Measurements from ENCODE around the gene SLC6A3.

- TF ChIP-seq ERG (CRISPR knock-in tag; IDR thresholded peaks at IDR 0.05) (no peak), CTCF (IDR thresholded peaks at IDR 0.05) (no peak), ZNF138 (CRISPR knock-in tag; conservative IDR thresholded peaks at IDR 0.05) (no peak), NFE2L1 (CRISPR knock-in tag; IDR thresholded peaks at IDR 0.05) (no peak), MAX (CRISPR knock-in tag; IDR thresholded peaks at IDR 0.05) (no peak), TP53 (CRISPR knock-in tag; IDR thresholded peaks at IDR 0.05) (no peak), USF2 (CRISPR knock-in tag; IDR thresholded peaks at IDR 0.05) (no peak), E2F4 (CRISPR knock-in tag; IDR thresholded peaks at IDR 0.05; ENCODE audit: borderline replicate concordance, low read depth) (no peak), MYBL2 (CRISPR knock-in tag; IDR thresholded peaks at IDR 0.05) (no peak), CREB1 (CRISPR knock-in tag; IDR thresholded peaks at IDR 0.05) (no peak), ZNF281 (CRISPR knock-in tag; IDR thresholded peaks at IDR 0.05) (no peak), CREM (CRISPR knock-in tag; IDR thresholded peaks at IDR 0.05) (no peak)
These were observed 61.9 kb downstream of the SLC6A3 start for GRCh38 chr5:1383344-1383743.
